GM18951 (cell line): ENCODE measurements around the gene SRCIN1.

Experiments used
- POLR2A ChIP-seq: IDR thresholded peaks from 4 replicates; pipeline ENCODE4 v1.6.1; 2011; ENCODE audit warnings: mild to moderate bottlenecking; ENCODE audit not compliant: insufficient read length, insufficient read depth; ENCODE audit errors: extremely low read depth
- in situ Hi-C: fragments of 300-500 bp; cut with MboI; formaldehyde crosslinking; loops from one replicate; pipeline ENCODE4 v1.12.0; 2022; ENCODE audit warnings: low sequenced_read_pairs, mixed read lengths, inconsistent platforms; ENCODE audit not compliant: unreplicated experiment

Gene SRCIN1

GRCh38 chr17:38587203-38587602, 18.5 kb downstream of the SRCIN1 start:
- TF ChIP-seq POLR2A, result no peak
- in situ Hi-C loops, result no loop called here

DNA sequence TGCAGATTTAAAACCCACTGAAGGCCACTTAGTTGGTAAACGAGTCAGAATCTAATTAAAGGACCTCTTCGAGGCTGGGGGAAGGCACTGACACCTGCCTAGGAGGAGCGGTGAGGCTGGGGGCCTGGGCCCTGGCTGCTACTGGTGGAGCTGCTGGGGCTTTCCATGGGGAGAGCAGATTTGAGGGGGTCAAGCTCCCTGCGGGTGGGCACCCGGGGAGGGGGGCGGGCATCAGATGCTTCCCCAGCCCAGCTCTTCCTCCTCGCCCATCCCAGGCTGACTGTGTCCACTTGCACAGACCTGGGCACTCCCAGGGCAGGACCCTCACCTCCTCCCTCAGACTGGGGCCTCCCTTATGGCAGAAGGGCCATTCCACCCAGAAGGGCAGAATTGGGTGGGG, 19.0 kb downstream of the SRCIN1 start:
- in situ Hi-C loops, result no loop called here
- TF ChIP-seq POLR2A, result no peak

DNA sequence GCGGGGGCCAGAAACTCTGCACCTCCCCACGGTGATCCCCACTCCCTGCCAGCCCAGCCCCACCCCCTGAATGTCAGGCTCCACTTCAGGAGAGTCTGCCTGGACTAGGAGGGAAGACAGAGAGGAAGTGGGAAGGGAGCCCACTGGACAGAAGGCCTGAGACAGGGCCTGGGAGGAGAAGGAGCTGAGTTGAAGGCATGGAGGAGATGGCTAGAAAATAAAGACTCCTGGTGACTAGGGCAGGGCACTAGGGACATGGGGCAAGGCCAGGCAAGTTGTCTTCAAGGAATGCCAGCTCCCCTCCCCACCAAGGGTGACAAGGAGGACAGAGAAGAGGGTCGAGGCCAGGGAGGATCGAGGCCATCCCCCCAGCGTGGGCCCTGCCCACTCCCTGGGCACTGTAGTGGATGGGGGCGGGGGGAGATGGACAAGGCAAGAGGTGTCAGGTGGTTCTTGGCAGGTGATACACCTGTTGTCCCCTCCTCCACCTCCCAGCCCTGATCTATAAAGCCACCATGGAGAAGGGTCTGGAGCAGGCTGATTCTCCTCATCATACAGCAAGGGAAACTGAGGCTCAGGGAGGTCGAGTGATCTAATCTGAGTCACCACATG, 19.7 kb downstream of the SRCIN1 start:
- in situ Hi-C loops, result no loop called here
- TF ChIP-seq POLR2A, result no peak

GRCh38 chr17:38585056-38585917, 20.5 kb downstream of the SRCIN1 start:
- in situ Hi-C loops, result no loop called here

DNA sequence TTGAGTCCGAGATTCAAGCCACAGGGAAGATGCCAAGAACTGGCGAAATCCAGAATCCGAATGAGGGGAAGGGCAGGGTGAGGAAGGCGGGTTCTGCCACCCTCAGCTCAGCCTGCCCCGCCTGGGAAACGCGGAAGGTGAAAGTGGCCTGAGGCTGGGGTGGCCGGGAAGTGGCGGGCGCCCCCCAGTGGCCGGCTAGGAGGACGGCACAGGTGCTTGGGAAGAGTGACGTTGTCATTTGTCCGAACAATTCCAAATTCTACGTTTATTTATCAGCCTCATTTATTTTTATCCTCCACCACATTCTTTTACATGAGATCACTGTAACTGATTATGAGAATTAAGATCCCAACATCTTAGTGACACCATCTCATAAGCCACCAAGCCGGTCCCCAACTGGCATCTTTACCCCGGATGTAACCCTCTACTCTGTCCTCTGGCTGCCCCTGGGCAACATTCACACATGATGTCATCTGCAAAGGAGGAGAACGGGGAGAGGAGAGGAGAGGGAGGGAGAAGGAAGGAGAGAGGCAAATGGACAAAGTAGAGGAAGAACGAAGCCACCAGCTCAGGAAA, 21.3 kb downstream of the SRCIN1 start:
- in situ Hi-C loops, result no loop called here
- TF ChIP-seq POLR2A, result no peak

More at GRCh38 chr17:38585056-38585917, 20.5 kb downstream of the SRCIN1 start:
- no peak for TF ChIP-seq POLR2A

- in situ Hi-C loops, result no loop called here
- no peak for TF ChIP-seq POLR2A
Measured at GRCh38 chr17:38583828-38584349, 21.9 kb downstream of the SRCIN1 start.

DNA sequence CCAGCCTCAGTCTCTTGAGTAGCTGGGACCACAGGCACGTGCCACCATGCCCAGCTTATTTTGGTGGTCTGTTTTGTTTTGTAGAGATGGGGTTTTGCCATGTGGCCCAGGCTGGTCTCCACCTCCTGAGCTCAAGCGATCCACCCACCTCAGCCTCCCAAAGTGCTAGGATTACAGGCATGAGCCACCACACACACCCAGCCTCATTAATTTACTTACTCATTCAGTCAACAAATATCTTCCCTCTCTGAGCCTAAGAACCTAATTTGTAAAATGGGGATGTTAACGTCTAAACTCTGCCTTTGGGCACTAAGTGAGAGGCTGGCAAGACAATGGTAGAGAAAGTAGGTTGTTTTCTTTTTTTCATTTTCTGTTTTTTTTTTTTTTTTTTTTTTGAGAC, 22.6 kb downstream of the SRCIN1 start:
- no peak for TF ChIP-seq POLR2A
- in situ Hi-C loops, result no loop called here

- in situ Hi-C loops, result no loop called here
- no peak for TF ChIP-seq POLR2A
Measured at GRCh38 chr17:38582069-38582468, 23.7 kb downstream of the SRCIN1 start.

- TF ChIP-seq POLR2A, result no peak
- in situ Hi-C loops, result no loop called here
Measured at GRCh38 chr17:38579934-38580333, 25.8 kb downstream of the SRCIN1 start.

DNA sequence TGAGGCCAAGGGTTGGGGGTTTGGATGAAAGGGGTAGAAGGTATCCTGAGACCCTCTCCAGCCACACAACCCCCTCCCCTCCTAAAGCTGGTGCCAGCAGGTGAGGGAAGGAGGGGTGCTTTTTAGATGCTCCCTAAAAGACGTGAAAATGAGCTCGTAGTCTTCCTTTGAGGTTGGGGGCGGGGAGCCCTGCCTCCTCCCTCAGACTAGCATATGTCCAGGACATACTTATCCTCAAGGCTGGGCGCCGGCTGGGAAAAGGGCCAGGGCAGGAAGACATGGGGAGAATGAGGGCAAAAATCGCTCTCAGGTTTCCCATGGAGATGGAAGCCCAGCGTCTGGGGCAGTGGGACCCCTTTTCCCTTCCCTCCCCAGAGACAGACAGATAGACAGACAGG, 26.7 kb downstream of the SRCIN1 start:
- in situ Hi-C loops, result no loop called here
- TF ChIP-seq POLR2A, result no peak

DNA sequence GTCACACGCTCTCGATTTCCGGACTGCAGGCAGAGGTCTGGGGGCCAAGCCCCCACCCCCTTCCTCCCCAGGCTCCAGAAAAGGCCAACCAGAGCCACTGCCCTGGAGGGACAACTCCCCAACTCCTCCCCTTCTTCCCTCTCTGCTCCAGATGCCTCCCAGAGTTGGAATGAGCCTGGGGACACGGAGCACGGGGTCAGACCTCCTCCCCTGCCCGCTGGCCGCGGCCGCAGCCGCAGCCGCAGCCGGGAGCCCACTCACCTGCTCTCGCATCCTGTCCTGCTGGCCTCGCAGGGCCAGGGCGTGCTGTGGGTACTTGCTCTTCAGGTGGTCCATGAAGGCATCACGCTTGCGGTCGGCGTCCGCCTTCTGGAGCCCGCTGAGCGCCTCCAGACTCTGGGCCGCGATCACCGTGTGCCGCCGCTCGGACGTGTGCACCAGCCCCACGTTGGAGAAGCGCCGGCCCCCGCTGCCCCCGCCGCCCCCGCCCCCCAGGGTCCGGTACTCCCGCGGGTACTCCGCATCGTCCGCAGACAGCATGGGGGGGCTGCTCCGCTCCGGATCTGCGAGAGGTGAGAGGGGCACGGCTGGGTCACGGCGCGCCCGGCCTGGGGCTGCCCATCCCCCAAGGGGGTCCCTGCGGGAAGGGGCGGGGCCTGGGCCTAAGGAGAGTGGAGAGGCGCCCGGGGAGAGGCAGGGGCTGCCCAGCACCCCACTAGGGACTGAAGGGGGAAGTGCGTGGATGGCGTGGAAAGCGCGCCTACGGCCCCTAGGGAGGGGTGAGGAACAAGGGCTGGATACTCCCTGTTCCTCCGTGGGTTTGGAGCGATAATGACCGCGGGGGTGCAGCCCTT, 27.3 kb downstream of the SRCIN1 start:
- TF ChIP-seq POLR2A, result no peak
- in situ Hi-C loops, result no loop called here

GRCh38 chr17:38577645-38578173, 28.0 kb downstream of the SRCIN1 start:
- in situ Hi-C loops, result no loop called here
- no peak for TF ChIP-seq POLR2A

DNA sequence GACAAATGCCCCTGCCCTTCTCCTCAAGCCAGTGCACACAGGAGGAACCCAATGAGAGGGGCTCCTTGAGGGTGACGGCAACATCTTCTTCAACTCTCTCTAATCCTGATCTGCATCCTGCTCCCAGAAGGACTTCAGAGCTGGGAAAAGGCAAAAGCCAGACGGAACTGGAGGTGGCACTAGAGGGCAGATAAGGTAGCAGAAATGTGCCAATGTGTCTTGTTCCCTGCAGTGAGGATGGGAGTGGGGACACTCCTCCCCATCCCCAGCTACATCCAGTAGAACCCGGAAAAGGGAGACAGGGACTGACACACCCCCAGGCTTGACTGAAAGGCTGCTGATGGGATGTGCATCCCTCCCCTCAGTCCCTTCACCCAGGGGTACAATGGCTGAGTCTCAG, 28.5 kb downstream of the SRCIN1 start:
- in situ Hi-C loops, result no loop called here
- no peak for TF ChIP-seq POLR2A

DNA sequence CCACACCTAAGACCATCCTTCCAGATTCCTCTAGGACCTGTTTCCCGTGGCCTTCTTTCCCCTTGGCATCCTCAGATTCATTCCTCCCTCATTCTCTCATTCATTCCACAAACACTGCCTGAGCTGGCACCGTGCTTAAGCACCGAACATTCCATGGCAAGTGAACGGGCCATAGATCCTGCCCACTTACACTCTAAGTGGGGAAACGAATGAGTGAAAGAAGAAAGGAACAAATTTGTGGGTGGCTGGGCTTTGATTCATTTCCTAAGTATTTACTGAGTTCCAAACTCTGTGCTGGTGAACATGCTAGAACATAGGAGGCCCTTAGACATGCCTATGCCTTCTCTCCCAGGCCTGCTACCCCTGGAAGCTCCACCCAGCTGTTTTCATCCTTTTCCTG, 30.0 kb downstream of the SRCIN1 start:
- in situ Hi-C loops, result no loop called here
- no peak for TF ChIP-seq POLR2A
